HG03159 (cell line): ENCODE data around the gene INPP5A.

Source experiments
- ATAC-seq: cut with Tn5 transposase; IDR thresholded peaks from one replicate; pipeline ENCODE4 v1.9.1; 2021; ENCODE audit warnings: mild to moderate bottlenecking, moderate library complexity; ENCODE audit not compliant: unreplicated experiment

INPP5A gene

GRCh38 chr10:132712291-132712690 is 174.7 kb downstream of the INPP5A start:
- no peak for ATAC-seq

- ATAC-seq = no peak
Measured at GRCh38 chr10:132712743-132713142, 175.2 kb downstream of the INPP5A start.

DNA sequence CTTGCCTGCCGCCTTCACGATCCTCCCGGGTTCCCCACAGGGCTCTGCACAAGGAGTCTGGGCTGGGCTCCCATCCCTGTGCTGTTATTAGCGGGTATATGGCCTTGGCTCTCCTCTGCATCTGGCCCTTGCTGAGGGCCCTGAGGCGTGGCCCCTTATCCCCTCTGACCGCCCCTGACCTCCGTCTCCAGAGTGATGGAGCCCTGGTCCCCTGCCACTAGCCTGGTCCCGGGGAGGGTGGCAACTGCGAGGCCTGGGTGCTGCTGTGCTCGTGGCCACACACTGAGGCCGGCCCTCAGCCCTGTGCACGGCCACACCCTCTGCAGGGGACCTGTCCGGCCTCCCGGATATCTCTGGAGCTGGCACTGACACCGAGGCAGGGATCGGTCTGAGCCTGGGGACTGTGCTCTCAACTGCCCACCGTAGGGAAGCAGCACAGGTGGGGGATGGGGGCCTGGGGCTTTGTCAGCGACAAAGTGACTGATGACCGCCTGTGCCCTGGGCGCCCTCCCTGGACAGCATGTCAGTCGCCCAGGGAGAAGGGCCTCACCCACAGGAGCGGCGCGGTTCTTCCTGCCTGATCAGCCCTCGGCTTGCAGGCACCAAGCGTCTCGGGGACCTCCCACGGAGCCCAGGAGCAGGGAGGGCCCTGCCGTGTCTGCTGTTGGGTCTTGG is 176.0 kb downstream of the INPP5A start:
- ATAC-seq = no peak

GRCh38 chr10:132714096-132714985 is 176.8 kb downstream of the INPP5A start:
- no peak for ATAC-seq

DNA sequence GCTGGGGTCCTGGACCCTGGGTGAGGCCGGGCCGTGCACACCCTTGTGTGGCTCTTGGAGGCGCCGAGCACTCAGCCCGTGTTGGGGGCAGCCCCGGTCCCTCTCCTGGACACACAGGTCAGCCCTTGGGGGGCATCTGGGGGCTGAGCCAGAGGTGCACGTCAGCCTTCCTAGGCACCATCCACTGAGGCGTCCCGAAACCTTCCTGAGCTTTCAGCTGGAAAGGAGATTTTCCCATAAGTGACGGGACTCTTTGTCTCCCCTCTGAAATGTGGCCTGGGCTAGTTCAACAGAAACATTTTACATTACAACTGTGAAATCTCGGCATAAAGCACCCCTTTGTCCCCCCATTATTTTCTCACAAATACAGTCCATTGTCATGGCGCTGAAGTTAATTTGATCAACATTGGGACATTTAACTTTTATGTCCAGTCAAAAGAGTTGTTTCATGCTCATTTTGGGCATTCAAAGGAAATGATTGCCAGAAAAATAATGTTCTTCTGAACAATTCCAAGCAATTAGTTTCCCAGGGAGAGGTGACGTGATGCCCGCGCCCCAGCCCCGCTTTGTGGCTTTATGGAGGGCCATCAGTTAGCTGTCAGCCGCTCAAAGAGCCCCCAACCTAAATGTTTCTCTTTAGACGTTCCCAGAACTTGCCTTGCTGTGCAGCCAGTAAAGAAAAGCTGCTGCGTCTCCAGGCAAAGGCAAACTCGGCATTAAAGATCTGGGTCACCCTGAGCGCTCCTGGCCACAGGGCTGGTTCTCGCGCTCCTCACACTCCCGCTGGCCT is 177.6 kb downstream of the INPP5A start:
- no peak for ATAC-seq

DNA sequence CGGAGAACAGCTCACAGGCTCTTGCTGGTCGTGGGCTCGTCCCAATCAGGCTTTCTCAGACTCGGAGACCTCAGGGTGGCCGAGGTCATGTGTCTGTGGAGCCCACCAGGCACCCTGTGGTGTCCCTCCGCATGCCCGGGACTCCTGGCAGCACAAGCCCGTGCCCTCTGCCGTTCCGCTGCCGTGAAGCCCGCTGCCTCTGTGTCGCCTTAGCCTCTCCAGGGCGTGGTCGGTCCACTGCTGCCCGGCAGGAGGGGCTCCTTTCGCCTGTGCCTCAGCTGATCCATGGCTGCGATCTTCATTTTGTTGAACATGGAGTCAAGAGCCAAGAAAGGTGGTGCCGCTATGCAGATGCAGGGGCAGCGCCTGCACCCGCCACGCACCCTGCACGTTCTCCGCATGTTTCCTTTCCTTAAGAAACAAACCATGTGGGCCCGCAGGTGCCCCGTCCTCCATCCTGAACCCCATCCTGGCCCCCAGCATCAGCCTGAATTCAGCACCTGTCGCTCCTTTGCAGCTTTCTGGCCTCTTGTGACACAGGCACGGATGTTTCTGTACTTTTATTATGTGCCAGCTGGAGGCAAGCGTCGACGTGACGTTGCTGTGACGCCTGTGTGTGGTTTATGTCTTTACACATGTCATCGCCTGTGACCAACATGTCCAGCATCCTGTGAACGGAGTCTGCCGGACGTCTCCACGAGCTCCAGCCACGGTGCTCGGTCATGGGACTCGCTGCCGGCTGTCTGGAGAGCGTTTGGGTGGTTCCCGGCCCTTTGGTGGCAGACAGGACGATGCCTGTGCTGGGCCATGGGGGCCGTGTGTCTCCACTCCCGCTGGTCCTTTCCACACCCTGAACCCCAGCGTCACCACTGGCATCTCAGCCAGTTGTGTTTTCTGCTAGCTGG is 178.4 kb downstream of the INPP5A start:
- ATAC-seq = no peak

DNA sequence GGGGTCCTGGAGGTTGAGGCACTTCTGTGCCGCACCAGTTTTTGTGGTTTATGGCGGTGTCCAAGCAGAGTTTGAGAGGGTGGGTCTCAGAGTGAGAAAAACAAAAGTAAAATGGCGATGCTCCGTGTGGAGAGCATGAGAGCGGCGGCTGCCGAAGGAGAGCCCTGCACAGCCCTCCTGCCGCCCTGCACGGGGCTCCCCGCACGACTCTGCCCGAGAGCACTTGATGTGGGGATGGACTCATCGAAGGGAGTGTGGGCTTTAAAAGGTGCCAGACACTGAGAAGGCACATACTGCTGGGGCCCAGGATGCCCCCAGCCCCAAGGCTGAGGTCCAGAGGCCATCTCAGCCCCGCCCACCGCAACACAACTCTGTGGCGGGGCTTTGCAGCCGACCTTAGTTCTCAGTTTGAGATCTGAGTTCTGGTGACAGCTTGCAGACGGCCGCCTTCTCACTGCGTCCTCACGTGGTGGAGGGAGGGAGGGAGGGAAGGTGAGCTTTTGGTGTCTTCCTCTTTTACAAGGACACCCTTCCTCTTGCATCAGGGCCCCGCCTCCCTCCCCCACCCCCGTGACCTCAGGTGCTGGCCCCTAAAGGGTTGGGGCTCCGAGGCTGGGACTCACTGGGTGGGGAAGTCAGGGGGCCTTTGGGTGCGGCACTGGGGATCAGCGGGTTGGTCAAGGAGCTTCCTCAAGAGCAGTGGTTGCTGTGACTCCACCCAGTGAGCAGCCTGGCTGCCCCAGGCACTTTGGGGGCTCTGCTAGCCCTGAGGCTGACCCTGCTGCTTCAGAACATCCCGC is 179.3 kb downstream of the INPP5A start:
- no peak for ATAC-seq

DNA sequence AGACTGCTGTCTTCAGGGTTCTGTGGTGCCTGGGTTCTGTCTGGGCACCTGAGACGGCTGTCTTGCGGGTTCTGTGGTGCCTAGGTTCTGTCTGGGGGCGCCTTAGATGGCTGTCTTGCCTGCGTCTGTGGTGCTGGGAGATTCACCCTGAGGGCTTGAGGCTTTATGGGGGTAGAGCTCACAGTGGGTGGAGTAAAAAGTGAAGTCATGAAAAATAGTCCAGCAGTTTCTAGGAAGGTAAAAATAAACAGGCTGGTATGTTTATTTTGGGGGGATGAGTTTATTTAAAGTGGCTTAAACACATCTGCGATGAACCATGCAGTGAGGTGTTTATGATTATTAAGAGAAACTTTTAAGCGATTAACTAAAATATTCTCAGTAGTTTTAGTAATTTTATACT is 184.1 kb downstream of the INPP5A start:
- ATAC-seq = no peak

GRCh38 chr10:132722394-132723329 is 185.1 kb downstream of the INPP5A start:
- no peak for ATAC-seq

DNA sequence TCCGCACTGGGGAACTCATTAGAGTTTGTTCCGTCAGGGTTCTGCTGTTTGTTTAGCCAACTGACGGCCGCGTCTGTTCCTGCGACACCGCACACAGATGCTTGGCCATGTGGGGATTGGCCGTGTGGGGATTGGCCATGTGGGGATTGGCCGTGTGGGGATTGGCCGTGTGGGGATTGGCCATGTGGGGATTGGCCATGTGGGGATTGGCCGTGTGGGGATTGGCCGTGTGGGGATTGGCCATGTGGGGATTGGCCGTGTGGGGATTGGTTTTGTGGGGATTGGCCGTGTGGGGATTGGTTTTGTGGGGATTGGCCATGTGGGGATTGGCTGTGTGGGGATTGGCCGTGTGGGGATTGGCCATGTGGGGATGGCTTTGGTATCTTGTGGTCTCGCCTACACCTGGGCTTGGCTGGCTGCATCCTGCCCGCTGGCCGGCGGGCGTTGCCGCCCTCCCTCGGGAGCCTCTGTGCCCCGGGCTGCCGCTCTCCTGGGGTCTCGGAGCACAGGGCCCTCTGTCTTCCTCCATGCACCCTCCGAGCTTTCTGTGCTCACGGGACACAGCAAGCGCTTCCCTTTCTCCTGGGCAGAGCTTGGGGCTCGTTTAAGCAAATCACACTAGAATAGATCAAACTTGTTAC is 185.9 kb downstream of the INPP5A start:
- no peak for ATAC-seq

- ATAC-seq = no peak
Measured at GRCh38 chr10:132724446-132724845, 186.9 kb downstream of the INPP5A start.

DNA sequence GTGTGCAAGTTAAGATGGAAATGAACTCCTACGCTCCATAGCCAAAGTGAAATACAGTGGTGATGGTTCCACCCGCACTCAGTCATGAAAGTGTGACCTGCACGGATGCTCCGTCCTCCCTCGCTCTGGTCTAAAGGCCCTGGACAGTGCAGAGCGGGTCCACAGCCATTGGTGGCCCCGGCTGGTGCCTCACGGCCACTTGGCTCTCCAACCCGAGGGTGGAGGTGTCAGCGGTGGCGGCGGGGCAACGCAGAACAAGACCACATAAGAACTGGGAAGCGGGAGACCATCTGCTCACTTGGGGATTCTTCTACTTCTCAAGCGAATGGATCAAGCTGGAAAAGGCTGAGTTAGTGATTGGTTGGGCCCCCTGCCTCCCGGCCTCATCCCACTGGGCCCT is 187.6 kb downstream of the INPP5A start:
- no peak for ATAC-seq

DNA sequence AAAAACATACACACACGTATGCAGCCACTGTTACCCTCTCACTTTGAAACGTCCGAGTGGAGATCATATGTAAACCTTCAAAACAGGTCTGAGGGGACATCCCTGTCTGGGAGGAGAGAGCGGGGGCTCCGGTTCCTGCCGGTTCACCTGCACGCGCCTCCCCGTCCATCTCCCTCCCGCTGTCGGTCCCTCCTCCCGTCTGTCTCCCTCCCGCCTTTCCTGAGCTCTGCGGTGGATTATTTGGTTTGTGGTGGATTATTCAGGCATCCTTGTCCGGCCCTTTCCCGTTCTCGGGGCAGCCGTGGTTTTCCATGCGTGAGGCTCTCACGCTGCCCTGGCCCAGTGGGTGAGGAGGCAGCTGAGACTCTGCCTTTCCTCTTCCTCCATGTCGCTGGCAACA is 188.6 kb downstream of the INPP5A start:
- no peak for ATAC-seq

DNA sequence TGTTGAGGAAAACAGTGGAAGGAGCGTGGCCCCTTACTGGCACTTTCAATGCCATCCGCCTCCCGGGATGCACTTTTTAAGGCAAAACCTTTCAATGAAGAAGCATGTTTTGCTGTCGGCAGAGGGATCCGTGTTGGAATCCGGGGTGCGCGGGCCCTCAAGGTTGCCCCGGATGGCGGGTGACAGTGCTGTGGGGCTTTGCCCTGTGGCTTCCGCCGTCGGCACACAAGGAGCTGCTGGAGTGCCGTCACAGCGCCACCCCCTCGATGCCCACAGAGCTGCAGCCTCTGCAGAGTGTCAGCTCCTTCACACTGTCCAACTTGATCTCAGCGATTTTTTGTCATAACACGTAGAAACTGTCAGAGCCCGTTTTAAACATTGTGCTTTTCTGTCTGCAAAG is 189.4 kb downstream of the INPP5A start:
- no peak for ATAC-seq

- no peak for ATAC-seq
Measured at GRCh38 chr10:132727411-132727810, 189.8 kb downstream of the INPP5A start.

GRCh38 chr10:132728321-132728720 is 190.7 kb downstream of the INPP5A start:
- no peak for ATAC-seq

GRCh38 chr10:132728741-132729140 is 191.2 kb downstream of the INPP5A start:
- ATAC-seq = no peak
